BE2C (cell line): ENCODE data around the gene NUP54.

Experiments used
- DNase-seq: peaks from one replicate; pipeline ENCODE4 v3.0.0-alpha.2; 2020
- H3K27me3 ChIP-seq: fragments of 250-450 bp; sonication (Bioruptor Pico); 2 replicates; pipeline ENCODE4 v1.5.1; 2020; ENCODE audit warnings: mild to moderate bottlenecking
- H3K36me3 ChIP-seq: fragments of 250-450 bp; sonication (Bioruptor Pico); 2 replicates; pipeline ENCODE4 v1.5.1; 2020; ENCODE audit warnings: mild to moderate bottlenecking
- H3K4me1 ChIP-seq: fragments of 250-450 bp; sonication (Bioruptor Pico); 2 replicates; pipeline ENCODE4 v1.5.1; 2020
- H3K4me3 ChIP-seq: 2 replicates; pipeline ENCODE4 v1.5.1; 2011; ENCODE audit warnings: low read depth, low read length
- H3K9me3 ChIP-seq: fragments of 250-450 bp; sonication (Bioruptor Pico); 2 replicates; pipeline ENCODE4 v1.5.1; 2020
- TF ChIP-seq, protein P1 (sequence below): IDR thresholded peaks from 2 replicates; pipeline ENCODE4 v1.5.1; 2012; ENCODE audit warnings: mild to moderate bottlenecking, low read depth, low read length

NUP54 gene

DNA sequence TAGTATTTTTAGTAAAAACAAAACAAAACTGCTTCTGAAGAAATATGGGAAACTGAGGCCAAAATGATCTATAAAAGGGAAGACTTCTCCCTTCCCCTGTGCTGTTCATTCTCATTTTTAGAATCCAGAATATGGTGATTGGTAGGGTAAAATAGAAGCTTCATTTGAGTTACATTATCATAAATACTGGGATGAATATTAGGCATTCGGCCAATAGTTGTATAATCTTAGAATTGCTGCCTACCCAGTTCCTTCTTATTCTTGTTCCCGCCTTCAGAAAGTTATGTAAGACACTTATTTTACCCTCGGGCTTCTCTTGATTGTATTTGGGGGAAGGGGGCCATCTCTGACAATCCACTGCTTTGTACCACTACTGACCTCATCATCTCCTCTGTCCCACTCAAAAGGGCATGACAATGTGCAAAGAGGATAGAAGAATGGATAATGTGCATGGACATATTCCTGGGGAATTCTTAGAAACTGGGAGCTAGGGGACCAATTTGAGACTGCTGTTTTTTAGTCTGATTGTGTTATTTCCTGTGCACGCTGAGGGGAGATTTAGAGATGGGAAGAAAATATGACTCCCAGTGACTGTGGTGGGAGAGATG, 73.1 kb downstream of the NUP54 start:
- no peaks in the 10 kb centered on the region for H3K9me3 ChIP-seq
- TF ChIP-seq, protein P1, sequence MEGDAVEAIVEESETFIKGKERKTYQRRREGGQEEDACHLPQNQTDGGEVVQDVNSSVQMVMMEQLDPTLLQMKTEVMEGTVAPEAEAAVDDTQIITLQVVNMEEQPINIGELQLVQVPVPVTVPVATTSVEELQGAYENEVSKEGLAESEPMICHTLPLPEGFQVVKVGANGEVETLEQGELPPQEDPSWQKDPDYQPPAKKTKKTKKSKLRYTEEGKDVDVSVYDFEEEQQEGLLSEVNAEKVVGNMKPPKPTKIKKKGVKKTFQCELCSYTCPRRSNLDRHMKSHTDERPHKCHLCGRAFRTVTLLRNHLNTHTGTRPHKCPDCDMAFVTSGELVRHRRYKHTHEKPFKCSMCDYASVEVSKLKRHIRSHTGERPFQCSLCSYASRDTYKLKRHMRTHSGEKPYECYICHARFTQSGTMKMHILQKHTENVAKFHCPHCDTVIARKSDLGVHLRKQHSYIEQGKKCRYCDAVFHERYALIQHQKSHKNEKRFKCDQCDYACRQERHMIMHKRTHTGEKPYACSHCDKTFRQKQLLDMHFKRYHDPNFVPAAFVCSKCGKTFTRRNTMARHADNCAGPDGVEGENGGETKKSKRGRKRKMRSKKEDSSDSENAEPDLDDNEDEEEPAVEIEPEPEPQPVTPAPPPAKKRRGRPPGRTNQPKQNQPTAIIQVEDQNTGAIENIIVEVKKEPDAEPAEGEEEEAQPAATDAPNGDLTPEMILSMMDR, result no peak
- H3K27me3 ChIP-seq, result no peaks in the 10 kb centered on the region; the same call in 1 of the 2 replicates

DNA sequence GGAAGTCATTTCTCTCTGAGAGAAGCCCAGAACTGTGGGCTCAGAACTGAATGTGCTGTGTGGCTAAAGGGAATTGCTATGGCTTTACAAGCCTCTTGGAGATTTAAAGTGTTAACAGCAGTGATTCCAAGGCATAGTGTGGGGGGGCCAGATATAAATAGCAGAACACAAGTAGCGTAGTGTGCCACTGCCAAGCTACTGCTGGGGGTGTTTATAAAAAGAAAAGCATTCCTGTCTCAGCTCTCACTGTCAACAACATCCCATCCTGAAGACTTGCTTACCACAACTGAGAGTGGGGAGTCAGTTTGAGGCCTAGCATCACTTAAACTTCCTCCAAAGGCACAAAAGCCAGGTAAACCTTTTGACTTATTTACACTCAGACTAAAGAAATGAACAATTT, 73.7 kb downstream of the NUP54 start, which contains the start of gene ART3:
ART3 (plus strand) TSS at position 242 of the 400 bp plus-strand sequence. CDS start 1,181 bp downstream, outside the sequence.
- Histone ChIP-seq H3K4me3 (no peak within 1 kb of the TSS), H3K9me3 (no peaks in the 10 kb centered on the region), H3K4me1 (no peaks in the 10 kb centered on the region), H3K36me3 (no peaks in the 10 kb centered on the region), H3K27me3 (no peaks in the 10 kb centered on the region; the same call in 1 of the 2 replicates)
- TF ChIP-seq, protein P1, result no peak
- no peak for DNase-seq

More for the DNA sequence above, 73.1 kb downstream of the NUP54 start:
- H3K4me3 ChIP-seq, result no peak overlapping the region
- no peaks in the 10 kb centered on the region for H3K36me3 ChIP-seq
- H3K4me1 ChIP-seq, result no peaks in the 10 kb centered on the region
- DNase-seq, result no peak

DNA sequence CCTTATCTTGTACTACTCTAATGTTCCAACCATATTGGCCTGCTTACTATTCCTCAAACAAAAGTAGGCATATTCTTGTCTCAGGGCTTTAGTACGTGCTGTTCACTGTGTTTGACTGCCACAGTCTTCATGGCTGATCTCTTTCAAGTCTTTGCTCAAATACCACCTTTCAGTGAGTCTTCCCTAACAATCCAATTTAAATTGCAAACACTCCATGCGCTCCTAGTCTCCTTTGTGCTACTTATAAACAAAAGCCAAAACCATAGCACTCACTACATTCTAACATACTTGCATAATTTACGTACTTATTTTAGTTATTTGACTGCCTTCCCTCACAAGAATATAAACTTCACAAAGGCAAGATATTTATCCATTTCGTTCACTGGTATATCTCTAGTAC, 75.4 kb downstream of the NUP54 start:
- no peaks in the 10 kb centered on the region for H3K36me3 ChIP-seq
- H3K27me3 ChIP-seq, result no peaks in the 10 kb centered on the region
- H3K4me3 ChIP-seq, result no peak overlapping the region
- H3K9me3 ChIP-seq, result no peaks in the 10 kb centered on the region
- TF ChIP-seq, protein P1, result no peak
- no peak for DNase-seq
- no peaks in the 10 kb centered on the region for H3K4me1 ChIP-seq

DNA sequence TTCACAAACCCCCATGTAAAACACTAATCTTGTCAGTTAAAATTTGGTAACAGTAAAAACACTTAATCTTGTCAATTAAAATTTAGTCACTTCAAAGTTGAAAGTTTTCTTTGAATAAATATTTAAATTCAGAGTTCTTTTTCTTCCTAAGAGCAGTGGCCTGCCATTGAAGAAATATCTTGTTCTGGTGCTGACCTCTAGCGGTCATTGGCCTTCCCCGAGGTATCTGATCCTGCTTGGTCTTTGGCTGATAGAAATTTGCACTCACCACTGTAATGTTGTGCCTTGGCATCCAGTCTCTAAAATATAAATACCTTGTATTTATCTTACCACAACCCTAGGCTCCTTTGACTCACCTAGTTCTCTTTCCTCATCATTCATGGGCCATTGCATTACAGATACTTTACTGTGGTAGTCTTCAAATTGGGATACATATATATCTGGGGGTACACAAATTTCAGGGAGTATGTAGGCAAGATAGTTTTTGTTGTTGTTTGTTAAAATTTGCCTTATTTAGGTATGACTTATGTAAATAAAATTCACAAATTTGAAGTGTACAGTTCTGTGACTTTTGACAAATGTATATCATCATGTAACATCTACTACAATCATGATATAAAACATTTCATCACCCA, 80.4 kb downstream of the NUP54 start:
- H3K4me3 ChIP-seq, result no peak overlapping the region
- no peaks in the 10 kb centered on the region for H3K36me3 ChIP-seq
- H3K4me1 ChIP-seq, result no peaks in the 10 kb centered on the region
- TF ChIP-seq, protein P1, result peak; percentile 92
- DNase-seq, result peak; percentile 74
- H3K9me3 ChIP-seq, result no peaks in the 10 kb centered on the region
- no peaks in the 10 kb centered on the region for H3K27me3 ChIP-seq

DNA sequence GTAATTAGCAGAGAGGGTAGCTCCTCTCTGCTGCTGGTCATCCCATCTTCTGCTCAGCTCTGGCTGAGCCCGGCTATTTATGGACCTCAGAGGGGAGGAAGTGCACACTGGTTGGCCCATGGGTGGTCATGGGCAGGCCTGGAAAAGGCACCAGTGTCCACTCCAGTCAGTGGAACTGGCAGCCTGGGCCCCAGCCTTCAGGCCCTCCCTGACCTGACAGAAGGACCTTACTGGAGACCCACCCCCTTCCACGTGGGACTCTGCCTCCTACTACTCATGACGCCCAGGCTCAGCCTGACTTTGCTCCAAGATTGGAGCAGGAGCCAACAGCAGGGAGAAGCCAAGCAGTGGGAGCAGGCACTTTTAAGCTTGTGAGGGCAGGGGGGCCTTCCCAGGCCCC, 81.7 kb downstream of the NUP54 start:
- TF ChIP-seq, protein P1, result no peak
- Histone ChIP-seq H3K4me3 (no peak overlapping the region), H3K9me3 (no peaks in the 10 kb centered on the region), H3K27me3 (peaks cover 4% of the 10 kb centered on the region; the same call in 1 of the 2 replicates), H3K4me1 (no peaks in the 10 kb centered on the region), H3K36me3 (no peaks in the 10 kb centered on the region)
- no peak for DNase-seq
